Stimulated activated CD4-positive, alpha-beta T cell treated with anti-CD3 and anti-CD28 coated beads, Interleukin-15, amount 100 ng/mL, for 48 hours (primary cell): Measurements from ENCODE around the gene CTNNBIP1.
"Not testable (repeated sequence)": the region's sequence is repeated elsewhere in the genome, so short reads cannot be mapped to it uniquely, and the experiment has no call there.

Experiments used
- DNase-seq, 2 donors: peaks; one replicate each; pipeline ENCODE4 v3.0.0-alpha.2; 2020; ENCODE audit warnings: low read depth in 2 of 2

Gene CTNNBIP1

DNA sequence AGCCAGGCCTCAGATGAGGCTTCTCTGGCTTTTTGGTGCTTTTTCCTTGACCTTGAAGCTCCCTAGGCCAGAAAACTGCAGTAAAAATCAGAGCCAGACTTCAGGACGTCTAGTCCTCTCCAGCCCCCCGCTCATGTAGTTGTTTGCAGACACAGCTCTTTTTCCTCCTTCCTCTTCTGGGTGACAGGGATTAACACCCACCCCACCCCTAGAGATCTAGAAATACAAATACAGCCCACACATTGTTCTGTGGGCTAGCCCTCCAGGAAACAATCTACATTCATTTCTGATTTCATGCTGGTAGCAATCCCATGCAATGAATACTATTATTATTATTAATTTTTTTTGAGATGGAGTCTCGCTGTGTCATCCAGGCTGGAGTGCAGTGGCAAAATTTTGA is 76.4 kb downstream of the CTNNBIP1 start:
- no peak for DNase-seq

DNA sequence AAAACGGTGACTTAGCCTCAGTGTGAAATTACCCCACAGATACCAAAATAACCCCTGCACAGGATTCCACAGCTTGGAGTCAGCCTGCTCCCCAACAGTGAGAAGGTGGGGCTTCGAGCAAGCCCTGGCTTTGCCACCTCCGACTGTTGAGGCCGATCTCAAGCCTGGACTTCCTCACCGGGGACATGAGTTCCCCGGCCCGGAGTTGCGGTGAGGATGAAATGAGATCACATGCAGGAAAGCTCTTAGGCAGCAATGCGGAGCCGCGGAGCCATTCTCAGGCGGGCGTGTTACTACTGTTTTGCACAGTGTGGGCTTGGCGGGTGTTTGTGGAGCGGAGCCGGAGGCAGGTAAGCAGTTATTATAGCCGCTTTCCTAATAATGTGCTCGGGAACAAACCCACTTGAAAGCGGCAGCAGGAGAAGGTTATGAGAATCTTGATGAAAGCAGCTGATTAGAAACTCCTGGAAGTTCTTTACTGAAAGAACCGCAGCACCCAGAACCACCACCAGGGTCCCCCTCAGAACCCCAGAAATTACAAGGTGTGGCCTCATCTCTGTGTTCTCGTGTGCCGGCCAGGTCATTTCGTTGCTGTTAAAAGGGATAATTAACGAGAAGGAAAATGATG is 82.4 kb downstream of the CTNNBIP1 start:
- no peak for DNase-seq

- no peak for DNase-seq
Measured at GRCh38 chr1:9826616-9827015, 83.5 kb downstream of the CTNNBIP1 start.

DNA sequence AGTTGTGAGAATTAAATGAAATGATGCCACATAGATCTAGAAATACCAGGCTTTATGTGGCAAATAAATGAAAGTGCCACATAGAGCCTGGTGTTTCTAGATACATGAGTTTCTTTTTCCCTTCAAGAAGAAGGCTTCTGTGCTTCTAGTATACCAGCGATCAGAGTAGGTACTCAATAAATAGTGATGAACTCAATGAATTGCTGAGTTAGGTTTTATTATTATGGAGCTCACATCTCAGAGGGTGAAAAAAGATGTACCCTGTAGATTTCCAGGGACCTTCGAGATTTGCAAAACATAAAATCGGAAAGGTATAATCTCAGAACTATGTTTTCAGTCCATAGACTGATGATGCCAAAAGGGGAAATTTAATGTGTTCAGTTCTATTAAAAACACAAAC is 84.0 kb downstream of the CTNNBIP1 start:
- no peak for DNase-seq

DNA sequence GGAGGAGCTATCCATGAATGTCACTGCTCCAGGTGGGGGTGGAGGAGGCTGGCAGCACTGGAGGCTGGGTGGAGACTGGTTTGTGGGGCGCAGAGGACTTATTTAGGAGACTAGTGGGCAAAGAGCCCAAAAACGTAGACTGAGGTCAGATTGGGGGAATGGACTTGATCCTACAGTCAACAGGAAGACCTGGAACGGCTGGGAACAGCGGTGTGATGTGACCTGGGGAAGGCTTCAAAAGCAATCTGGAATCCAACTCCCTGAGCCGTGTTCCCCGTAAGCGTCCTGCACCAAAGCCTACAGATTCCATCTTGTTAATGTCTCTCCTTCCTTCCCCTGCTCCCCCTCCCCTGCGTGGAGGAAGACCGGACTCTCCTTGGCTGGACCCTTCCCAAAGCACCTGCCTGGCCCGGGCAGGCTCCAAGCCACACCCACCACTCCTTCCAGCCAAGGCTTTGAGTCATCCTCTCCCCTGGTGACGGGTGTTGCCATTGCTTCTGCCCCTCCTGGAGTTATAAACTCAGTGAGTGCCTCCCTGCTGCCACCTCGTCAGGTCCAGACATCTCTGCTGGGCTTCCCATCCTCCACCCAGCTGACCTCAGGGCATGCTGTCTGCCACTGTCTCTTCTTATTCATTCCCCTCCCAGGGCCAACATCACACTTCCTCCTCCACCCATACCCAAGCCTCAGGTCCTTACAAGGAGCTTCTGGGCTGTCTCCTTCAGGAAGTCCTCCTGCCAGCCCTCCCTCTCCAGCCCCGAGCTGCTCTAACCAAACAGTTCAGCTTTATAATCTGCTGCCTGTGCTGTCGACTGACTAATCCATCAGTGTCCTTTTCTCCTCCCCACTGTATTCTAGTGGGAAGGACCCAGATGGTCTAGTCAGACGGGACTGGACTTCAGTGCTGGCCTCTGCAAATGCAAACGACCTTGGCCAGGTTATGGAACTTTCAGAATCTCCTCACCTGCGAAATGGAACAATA is 84.7 kb downstream of the CTNNBIP1 start:
- DNase-seq, result peak in 1 of 2 donors; percentile 22

- no peak for DNase-seq
Measured at GRCh38 chr1:9824702-9825089, 85.4 kb downstream of the CTNNBIP1 start.

DNA sequence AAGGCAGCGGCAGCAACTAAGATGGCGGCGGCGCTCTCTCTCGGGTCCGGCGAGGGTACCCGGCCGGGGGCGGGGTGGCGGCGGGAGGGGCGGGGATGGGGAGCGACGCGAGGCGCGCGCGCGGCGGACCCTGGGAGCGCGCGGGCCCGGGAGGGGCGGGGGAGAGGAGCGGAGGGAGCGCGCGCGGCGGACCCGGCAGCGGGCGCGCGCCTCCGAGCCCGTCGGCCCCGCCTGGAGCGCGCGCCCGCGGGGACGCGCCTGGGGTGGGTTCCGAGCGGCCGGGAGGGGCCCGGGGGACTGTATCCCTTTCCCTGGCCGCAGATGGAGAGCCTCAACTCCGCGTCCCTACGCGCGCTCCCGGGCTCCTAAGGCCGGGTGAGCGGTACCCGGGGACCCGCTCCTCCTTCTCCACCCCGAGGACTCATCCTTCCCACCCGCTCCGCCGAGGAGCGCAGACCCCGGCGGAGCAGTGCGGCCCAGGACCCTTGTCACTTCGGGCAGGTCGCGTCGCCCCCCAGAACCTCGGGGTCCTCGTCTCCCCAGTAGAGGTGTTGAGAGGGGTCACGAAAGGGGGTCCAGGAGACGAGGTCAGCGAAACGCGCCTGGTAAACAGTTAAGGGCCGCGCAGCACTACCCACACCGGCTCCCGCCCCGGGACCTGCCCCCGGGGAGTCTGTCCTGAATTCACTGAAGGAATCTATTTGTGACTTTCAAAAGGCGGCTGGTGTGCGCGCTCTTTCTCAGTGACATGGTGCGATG is 85.9 kb downstream of the CTNNBIP1 start, which contains the start of gene CLSTN1:
CLSTN1 (minus strand) TSS at position 23 of the 759 bp plus-strand sequence. CDS start 232 bp downstream, outside the sequence.
- DNase-seq, result peak; percentile 75 to 88

- DNase-seq, result no peak
Measured at GRCh38 chr1:9823693-9823942, 86.5 kb downstream of the CTNNBIP1 start.

- DNase-seq, result no peak
Measured at GRCh38 chr1:9822897-9823692, 87.0 kb downstream of the CTNNBIP1 start.

DNA sequence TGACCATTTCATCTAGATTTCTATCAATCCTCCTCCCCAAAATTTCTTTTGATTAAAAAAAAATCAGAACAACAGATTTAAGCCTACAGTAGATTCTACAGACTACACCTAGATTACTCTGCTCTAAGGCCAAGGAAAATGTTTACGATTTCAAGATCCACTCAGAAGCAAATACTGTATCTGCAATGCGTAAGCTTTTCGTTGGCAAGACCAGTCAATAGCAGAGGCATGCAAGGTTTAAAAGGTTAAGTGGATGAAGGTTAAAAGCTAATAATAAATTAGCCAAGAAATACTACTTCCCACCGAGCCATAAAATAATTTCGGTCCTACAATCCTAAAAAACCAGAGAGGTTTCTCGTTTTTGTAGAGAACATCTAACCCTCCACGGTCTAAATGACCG is 87.6 kb downstream of the CTNNBIP1 start:
- DNase-seq, result no peak

GRCh38 chr1:9821710-9822109 is 88.4 kb downstream of the CTNNBIP1 start:
- DNase-seq, result no peak

DNA sequence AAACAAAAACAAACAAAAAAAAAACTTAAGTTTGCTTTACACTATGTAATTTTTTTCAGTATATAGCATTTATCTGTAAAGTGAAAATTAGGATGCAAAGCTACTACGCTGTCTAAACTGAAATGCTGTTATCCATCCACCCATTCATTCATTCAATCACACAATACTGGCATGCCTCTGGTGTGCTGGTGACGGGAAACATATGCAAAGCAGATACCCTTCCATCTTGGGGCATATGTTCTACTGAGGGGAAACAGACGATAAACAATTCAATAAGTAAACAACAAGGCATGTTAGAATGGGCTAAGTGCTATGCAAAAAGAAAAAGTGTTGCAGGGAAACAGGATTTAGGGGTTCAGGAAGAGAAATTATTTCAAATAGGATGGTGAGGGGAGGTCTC is 89.5 kb downstream of the CTNNBIP1 start:
- DNase-seq, result no peak

- DNase-seq, result no peak
Measured at GRCh38 chr1:9817734-9818133, 92.3 kb downstream of the CTNNBIP1 start.

DNA sequence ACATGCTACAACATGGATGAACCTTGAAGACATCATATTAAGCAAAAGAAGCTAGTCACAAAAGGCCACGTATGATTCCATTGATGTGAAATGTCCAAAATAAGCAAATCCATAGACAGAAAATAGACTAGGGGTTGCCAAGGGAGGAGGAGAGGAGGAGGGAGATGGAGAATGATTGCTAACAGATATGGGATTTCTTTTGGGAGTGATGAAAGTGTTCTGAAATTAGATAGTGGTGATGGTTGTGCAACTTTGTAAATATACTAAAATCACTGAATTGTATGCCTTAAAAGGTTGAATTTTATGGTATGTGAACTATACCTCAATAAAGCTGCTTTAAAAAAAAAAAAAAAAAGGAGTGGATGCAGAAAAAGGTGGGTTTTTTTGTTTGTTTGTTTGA is 93.9 kb downstream of the CTNNBIP1 start:
- no peak for DNase-seq

GRCh38 chr1:9815150-9815549 is 94.9 kb downstream of the CTNNBIP1 start:
- no peak for DNase-seq

- no peak for DNase-seq
Measured at GRCh38 chr1:9814619-9815018, 95.5 kb downstream of the CTNNBIP1 start.

- no peak for DNase-seq
Measured at GRCh38 chr1:9811239-9811966, 98.7 kb downstream of the CTNNBIP1 start.

DNA sequence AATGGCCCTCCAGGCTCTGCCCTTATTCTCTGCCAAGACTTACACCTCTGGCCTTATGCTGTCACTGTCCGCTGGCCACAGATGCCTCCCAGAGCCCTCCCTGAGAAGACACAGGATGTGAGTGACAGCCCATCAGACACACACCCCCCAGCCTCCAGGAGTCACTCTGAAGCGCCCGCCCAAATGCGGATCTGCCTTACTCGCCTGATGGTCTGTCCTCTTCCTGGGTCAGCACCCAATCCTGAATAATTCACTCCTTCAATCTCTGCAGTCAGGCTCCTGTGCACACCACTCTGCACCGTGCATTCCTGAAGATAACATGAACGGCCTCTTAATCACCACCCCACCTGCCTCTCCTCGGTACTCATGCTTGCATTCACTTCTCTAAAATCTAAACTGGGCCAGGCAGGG is 101.0 kb downstream of the CTNNBIP1 start:
- DNase-seq, result no peak

DNA sequence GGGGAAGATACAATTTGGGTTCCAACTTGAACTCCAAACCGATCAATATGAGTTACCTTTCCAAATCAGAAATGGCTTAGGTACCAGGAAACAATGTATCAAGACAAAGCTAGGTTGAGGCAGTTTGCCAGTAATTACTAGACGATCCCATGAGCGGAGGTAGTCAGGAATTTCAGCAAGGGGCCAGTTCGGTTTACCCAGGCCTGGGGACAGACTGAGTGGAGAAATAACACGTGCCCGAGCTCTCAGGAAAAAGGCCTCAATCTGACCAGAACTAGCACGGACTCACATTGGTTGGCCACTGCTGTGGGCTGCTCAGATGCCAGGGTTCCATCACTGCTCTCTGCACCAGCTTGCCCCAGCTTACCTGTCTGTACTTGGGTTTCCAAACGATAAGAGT is 101.6 kb downstream of the CTNNBIP1 start:
- no peak for DNase-seq

GRCh38 chr1:9807541-9807940 is 102.5 kb downstream of the CTNNBIP1 start:
- DNase-seq, result no peak

- not testable (repeated sequence) for DNase-seq
Measured at GRCh38 chr1:9805972-9806371, 104.1 kb downstream of the CTNNBIP1 start.
